ENCODE measurements around the gene RAD54L2.
"Not testable (repeated sequence)": the region's sequence is repeated elsewhere in the genome, so short reads cannot be mapped to it uniquely, and the experiment has no call there.

RAD54L2 gene

DNA sequence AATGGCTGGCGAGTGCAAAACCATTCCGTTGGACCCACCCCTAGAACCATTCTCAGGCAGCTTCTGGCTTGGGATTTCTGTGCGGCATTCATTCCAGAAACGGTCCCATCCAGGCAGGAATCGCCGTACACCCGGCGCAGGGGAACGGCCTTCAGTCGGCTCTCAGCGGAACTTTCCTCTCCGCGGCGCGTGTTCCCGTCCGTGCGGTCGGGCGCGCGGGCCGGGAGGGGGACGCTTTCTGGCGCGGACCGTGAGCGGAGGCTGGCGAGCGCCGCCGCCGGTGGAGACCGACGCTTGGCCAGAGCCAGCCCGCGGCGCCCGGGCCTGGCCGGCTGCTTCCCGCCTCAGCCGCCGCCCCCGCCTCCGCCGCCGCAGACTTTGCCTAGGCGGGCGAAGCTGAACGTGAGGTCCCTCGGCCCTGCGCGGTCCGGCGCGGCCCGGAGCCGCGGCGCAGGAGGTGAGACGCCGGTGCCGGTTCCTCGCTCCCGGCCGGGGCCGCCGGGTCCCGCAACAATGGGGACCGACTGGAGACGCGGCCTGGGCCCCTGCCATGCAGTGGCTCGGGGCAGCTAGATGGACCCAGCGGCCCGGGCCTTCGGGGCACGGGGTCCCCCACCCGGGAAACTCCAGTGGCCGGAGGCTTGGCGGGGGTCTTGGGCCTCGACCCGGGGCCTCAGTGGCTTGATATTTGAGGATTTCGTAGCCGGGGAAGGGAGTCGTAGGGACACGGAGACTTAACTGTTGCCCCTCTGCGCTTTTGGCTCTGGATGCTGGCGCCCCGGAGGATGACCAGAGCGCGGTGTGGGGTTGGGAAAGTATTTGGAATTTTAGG, at the start of gene RAD54L2:
Gene RAD54L2 (plus strand): TSS at position 261 of the 832 bp plus-strand sequence. CDS start 51,702 bp downstream, outside the sequence.
- DNase-seq (ENCODE audit: low read depth in 3 of 3, low spot score in 1 of 3): peak; percentile 41 to 81 (median 58)

GRCh38 chr3:51498876-51499738, 39.4 kb upstream of the RAD54L2 start:
- DNase-seq (ENCODE audit: low read depth in 3 of 3, low spot score in 1 of 3): peak; percentile 54 to 70 (median 57)

DNA sequence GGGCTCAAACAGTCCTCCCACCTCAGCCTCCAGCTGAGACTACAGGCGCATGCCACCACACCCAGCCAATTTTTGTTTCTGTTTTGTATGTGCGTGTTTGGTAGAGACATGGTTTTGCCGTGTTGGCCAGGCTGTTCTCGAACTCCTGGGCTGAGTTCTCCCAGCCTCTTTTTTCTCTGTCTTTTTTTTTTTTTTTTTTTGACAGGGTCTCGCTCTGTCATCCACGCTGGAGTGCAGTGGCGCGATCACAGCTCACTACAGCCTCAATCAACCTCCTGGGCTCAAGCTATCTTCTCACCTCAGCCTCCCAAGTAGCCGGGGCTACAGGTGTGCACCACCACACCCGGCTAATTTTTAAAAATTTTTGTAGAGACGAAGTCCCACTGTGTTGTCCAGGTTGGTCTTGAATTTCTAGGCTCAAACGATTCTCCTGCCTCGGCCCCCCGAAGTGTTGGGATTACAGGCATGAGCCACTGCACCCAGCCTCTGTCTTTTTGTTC, 37.8 kb upstream of the RAD54L2 start:
- DNase-seq (ENCODE audit: low read depth in 3 of 3, low spot score in 1 of 3): no peak

GRCh38 chr3:51501833-51502561, 36.5 kb upstream of the RAD54L2 start:
- DNase-seq (ENCODE audit: low read depth in 3 of 3, low spot score in 1 of 3): peak; percentile 40 to 73 (median 59)

- no peak for DNase-seq (ENCODE audit: low read depth in 3 of 3, low spot score in 1 of 3)
Measured at GRCh38 chr3:51502562-51502910, 36.0 kb upstream of the RAD54L2 start.

- no peak for DNase-seq (ENCODE audit: low read depth in 3 of 3, low spot score in 1 of 3)
Measured at GRCh38 chr3:51503007-51503406, 35.5 kb upstream of the RAD54L2 start.

DNA sequence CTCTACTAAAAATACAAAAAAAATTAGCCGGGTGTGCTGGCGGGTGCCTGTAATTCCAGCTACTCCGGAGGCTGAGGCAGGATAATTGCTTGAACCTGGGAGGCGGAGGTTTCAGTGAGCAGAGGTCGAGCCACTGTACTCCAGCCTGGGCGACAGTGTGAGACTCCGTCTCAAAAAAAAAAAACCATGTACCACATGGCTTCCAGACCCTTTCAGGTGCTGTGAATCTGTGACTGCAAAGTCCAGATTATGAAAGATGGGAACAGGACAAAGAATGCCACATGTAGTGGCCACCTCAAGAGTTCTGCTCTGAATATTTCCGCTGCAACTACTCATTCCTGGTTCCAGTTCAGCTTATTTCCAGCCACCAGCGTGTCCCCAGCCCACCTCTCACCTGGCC, 30.3 kb upstream of the RAD54L2 start:
- DNase-seq (ENCODE audit: low read depth in 3 of 3, low spot score in 1 of 3): no peak

- DNase-seq (ENCODE audit: low read depth in 3 of 3, low spot score in 1 of 3): no peak
Measured at GRCh38 chr3:51510996-51511395, 27.5 kb upstream of the RAD54L2 start.

- DNase-seq (ENCODE audit: low read depth in 3 of 3, low spot score in 1 of 3): no peak
Measured at GRCh38 chr3:51514210-51514609, 24.3 kb upstream of the RAD54L2 start.

- DNase-seq (ENCODE audit: low read depth in 3 of 3, low spot score in 1 of 3): no peak
Measured at GRCh38 chr3:51519848-51520247, 18.7 kb upstream of the RAD54L2 start.

DNA sequence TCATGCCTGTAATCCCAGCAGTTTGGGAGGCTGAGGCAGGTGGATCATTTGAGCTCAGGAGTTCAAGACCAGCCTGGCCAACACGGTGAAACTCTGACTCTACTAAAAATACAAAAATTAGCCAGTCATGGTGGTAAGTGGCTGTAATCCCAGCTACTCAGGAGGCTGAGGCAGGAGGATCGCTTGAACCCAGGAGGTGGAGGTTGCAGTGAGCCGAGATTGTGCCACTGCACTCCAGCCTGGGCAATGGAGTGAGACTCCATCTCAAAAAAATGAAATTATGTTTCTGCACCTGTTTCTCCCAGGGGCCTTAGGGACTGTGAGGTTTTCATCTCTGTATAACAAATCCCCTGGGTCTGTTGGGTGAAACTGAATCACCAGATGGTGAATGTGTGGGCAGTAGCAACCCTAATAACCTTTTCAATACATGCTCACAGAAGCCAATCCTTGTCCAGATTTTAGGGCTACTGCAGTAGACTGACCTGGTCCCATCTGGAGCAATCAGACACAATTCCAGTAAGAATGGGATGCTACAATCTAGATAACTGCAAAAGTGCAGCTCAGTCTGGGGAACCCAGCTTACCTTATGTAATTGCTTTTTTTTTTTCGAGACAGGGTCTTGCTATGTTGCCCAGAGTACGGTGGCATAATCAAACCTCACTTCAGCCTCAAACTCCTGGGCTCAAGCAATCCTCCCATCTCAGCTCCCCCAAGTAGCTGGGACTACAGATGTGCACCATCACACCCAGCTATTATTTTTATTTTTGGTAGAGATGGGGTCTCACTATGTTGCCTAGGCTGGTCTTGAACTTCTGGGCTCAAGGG, 17.4 kb upstream of the RAD54L2 start:
- DNase-seq (ENCODE audit: low read depth in 3 of 3, low spot score in 1 of 3): not testable (repeated sequence)

DNA sequence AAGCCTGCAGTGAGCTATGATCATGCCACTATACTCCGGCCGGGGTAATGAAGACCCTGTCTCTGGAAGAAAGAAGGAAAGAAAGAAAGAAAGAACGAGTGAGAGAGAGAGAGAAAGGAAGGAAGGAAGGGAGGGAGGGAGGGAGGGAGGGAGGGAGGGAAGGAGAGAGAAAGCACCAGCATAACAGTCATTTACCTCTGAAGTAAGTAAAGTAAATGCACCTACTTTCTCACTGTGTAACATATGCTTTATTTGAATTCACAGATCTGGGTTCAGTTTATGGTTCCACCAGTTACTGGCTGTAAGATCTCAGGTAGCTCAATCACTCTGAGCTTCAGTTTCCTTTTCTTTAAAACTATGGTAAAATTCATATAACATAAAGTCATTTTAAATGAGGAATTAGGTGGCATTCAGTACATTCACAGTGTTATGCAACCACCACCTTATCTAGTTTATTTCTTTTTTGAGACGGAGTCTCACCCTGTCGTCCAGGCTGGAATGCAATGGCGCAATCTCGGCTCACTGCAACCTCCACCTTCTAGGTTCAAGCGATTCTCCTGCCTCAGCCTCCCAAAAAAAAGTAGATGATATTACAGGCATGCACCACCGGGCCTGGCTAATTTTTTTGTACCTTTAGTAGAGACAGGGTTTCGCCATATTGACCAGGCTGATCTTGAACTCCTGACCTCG, 16.1 kb upstream of the RAD54L2 start:
- no peak for DNase-seq (ENCODE audit: low read depth in 3 of 3, low spot score in 1 of 3)

DNA sequence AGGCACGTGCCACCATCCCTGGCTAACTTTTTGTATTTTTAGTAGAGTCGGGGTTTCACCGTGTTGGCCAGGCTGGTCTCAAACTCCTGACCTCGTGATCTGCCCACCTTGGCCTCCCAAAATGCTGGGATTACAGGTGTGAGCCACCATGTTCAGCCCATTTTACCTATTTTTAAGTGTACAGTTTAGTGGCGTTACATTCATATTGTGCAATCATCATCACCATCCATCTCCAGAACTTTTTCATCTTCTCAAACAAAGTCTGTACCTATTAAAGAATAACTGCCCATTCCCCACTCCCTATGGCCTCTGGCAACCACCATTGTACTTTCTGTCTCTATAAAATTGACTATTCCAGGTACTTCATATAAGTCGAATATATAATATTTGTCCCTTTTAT, 13.6 kb upstream of the RAD54L2 start:
- not testable (repeated sequence) for DNase-seq (ENCODE audit: low read depth in 3 of 3, low spot score in 1 of 3)

- no peak for DNase-seq (ENCODE audit: low read depth in 3 of 3, low spot score in 1 of 3)
Measured at GRCh38 chr3:51530485-51530884, 8.0 kb upstream of the RAD54L2 start.

GRCh38 chr3:51535146-51536019, 3.1 kb upstream of the RAD54L2 start:
- no peak for DNase-seq (ENCODE audit: low read depth in 3 of 3, low spot score in 1 of 3)

DNA sequence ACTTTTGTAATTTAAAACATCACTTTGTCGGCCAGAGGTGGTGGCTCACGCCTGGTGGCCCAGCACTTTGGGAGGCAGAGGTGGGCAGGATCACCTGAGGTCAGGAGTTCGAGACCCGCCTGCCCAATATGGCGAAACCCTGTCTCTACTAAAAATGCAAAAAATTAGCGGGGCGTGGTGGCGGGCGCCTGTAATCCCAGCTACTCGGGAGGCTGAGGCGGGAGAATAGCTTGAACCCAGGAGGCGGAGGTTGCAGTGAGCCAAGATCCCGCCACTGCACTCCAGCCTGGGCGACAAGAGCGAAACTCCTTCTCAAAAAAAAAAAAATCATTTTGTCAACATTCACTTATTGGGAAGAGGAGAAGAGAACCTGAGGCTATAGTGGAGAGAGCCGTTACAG, 888 bp upstream of the RAD54L2 start:
- DNase-seq (ENCODE audit: low read depth in 3 of 3, low spot score in 1 of 3): not testable (repeated sequence)

GRCh38 chr3:51538115-51538458, 432 bp upstream of the RAD54L2 start:
- DNase-seq (ENCODE audit: low read depth in 3 of 3, low spot score in 1 of 3): no peak

- DNase-seq (ENCODE audit: low read depth in 3 of 3, low spot score in 1 of 3): peak in 1 of 3 donors; percentile 4
Measured at GRCh38 chr3:51539291-51539941, 897 bp downstream of the RAD54L2 start.
